ENCODE results near the gene CCDC102B. TPM values are rescaled to one million over a fixed set of nuclear protein-coding genes. Genes with fewer than 3 reads are reported as not detected.
"Not testable (repeated sequence)": the region's sequence is repeated elsewhere in the genome, so short reads cannot be mapped to it uniquely, and the experiment has no call there.

CCDC102B gene
- polyA plus RNA-seq, 3 donors from 2014 or later = 2.8 to 7.0 (median 6.2) TPM

DNA sequence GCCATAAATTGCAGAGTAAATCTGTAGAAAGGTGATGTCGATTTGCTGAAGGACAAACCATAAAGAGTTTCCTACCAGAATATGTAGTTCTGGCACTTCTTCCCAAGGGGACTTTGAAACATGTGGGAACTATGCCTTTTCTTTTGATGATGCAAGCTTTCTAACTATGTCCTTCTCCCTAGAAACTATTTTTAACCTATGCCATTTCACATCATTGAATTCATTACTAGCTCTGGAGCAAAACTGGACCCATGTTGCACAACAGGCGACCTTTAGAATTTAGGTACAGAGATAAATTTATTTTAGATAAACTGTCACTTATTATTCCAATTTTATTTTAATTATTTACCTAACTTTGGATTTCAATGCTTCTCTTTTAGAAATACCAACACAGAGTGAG lies 186.5 kb downstream of the CCDC102B start:
- DNase-seq = no peak
- H3K27ac Mint-ChIP-seq = no peak overlapping the region
- H3K4me1 Mint-ChIP-seq = no peaks in the 10 kb centered on the region
- H3K4me3 Mint-ChIP-seq = no peak overlapping the region
- H3K36me3 Mint-ChIP-seq = no peaks in the 10 kb centered on the region
- peaks cover 3 to 29% (median 15%) of the 10 kb centered on the region in 6 donors for H3K9me3 Mint-ChIP-seq
- H3K27me3 Mint-ChIP-seq (ENCODE audit: low read depth in 3 of 3) = no peaks in the 10 kb centered on the region

DNA sequence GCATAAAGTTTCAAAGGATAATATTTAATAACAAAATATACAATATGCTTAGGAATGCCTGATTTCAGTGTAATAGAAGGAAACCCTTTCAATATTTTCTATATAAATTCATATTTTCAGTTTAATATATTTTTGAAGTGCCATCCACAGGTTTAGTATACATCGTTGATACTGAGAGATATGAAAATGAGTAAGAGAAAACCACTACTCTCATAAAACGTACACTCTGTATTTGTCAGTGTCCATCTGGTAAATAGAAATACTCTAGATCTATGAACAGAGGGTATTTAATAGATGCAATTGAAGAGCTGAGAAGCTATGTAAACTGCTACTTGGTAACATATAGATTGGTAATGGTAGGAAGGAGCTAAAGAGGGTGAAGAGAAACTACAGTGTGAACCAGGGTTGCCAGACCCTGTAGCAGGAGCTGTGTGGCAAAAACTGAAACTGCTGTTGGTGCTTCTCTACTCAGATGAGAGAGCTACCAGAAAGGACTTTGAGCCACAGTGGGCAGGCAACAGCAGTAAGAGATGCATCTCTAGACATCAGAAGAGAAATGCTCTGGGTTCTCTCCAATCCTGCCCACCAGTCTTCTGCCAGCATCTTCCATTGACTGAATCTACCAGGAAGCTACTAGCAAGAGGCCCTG lies 187.4 kb downstream of the CCDC102B start:
- H3K27me3 Mint-ChIP-seq (ENCODE audit: low read depth in 3 of 3) = no peaks in the 10 kb centered on the region
- no peaks in the 10 kb centered on the region for H3K4me1 Mint-ChIP-seq
- DNase-seq = no peak
- no peak overlapping the region for H3K27ac Mint-ChIP-seq
- H3K4me3 Mint-ChIP-seq = no peak overlapping the region
- H3K36me3 Mint-ChIP-seq = no peaks in the 10 kb centered on the region
- peaks cover 3 to 29% (median 19%) of the 10 kb centered on the region in 6 donors for H3K9me3 Mint-ChIP-seq

DNA sequence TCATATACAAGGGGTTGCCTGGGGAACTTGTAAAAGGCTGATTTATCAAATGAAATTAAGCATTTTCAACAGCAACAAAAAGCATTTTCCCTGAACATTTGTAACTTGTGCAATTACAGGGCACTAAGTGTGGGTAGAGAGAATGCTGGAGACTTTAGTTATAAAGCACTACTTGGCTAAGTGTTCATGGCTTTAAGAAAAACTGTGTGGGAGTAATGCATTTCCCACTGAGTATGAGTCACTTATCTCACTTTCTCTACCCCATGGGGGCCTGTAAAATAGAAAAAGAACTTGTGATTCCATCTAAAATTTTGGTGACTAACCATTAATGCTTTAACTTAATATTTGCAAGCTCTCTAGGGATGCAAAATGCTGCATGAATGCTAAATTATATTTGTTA lies 193.4 kb downstream of the CCDC102B start:
- Mint-ChIP-seq H3K36me3 (no peaks in the 10 kb centered on the region), H3K27me3 (ENCODE audit: low read depth in 3 of 3) (peaks cover 0 to 2% (median 2%) of the 10 kb centered on the region in 3 donors), H3K9me3 (peaks cover 7 to 36% (median 17%) of the 10 kb centered on the region in 6 donors), H3K27ac (no peak overlapping the region), H3K4me1 (no peaks in the 10 kb centered on the region), H3K4me3 (no peak overlapping the region)
- no peak for DNase-seq

DNA sequence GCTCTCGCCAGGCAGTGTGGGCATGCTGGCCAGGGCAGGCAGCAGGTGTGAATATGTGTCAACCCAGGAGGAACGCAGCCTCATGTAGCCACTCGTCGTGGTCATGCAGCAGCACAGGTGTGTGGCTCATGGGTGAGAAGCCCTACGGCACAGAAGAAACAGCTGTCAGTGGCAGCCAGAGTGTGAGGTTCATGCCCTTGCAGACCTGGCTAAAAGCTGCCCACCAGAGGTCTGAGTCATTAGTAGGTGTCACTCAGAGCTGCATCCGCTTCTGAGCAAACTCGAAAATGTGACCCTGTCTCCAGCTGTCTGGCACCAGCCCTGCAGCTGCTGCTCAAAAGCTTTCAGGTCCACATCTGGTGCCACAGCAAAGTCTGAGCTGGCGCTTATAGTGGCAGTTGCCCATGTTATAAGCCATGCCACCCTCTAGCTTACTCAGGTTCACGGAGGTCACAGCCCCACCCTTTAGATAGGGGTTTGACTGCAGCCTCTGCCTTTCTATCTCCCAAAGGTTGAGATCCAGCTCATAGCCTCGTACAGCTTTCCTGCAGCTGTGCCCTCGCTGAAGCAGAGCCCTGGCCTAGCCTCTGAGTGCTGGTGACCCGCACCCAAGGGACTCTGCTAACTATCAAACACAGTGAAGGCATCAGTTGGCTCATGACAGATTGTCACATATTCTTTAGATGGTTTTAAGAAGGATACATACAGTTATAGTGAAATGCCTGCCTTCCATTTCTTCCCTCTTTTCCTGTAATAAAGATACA lies 195.0 kb downstream of the CCDC102B start:
- peaks cover 0 to 2% (median 2%) of the 10 kb centered on the region in 3 donors for H3K27me3 Mint-ChIP-seq (ENCODE audit: low read depth in 3 of 3)
- H3K27ac Mint-ChIP-seq = no peak overlapping the region
- H3K9me3 Mint-ChIP-seq = peaks cover 4 to 33% (median 17%) of the 10 kb centered on the region in 6 donors
- no peak for DNase-seq
- no peaks in the 10 kb centered on the region for H3K36me3 Mint-ChIP-seq
- H3K4me1 Mint-ChIP-seq = no peaks in the 10 kb centered on the region
- no peak overlapping the region for H3K4me3 Mint-ChIP-seq

DNA sequence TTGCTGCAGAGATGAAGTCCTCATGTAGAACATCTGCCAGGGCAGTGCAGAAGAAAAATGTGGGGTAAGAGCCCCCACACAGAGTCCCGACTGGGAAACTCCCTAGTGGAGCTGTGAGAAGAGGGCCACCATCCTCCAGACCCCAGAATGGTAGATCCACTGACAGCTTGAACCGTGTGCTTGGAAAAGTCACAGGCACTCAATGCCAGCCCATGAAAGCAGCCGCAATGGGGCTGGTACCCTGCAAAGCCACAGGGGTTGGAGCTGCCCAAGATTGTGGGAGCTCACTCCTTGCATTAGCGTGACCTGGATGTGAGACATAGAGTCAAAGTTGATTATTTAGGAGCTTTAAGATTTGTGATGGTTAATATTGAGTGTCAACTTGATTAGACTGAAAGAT lies 197.8 kb downstream of the CCDC102B start:
- DNase-seq = no peak
- H3K4me3 Mint-ChIP-seq = no peak overlapping the region
- peaks cover 0 to 2% (median 2%) of the 10 kb centered on the region in 3 donors for H3K27me3 Mint-ChIP-seq (ENCODE audit: low read depth in 3 of 3)
- no peaks in the 10 kb centered on the region for H3K4me1 Mint-ChIP-seq
- no peaks in the 10 kb centered on the region for H3K36me3 Mint-ChIP-seq
- no peak overlapping the region for H3K27ac Mint-ChIP-seq
- peaks cover 0 to 28% (median 9%) of the 10 kb centered on the region in 6 donors for H3K9me3 Mint-ChIP-seq

DNA sequence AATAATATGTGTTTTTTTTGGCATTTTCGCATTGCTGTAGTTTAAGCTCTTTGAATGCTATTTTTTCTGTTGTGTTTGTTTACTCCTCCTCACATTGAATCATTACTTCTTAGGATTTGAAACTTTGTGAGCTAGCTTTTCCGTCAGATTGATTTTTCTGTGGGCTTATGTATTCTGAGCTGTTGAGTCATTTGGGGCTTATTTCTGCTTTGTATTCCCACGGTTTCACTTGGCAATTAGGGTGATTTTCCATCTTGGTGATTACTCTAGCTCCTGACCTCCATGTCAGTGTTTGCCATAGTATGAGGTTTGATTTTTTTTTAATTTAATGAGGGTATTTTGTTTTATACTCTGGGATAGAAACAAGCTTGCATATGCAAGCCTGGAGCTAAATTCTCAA lies 200.0 kb downstream of the CCDC102B start:
- H3K27ac Mint-ChIP-seq = no peak overlapping the region
- no peaks in the 10 kb centered on the region for H3K4me1 Mint-ChIP-seq
- DNase-seq = no peak
- peaks cover 0 to 2% (median 1%) of the 10 kb centered on the region in 3 donors for H3K27me3 Mint-ChIP-seq (ENCODE audit: low read depth in 3 of 3)
- no peaks in the 10 kb centered on the region for H3K36me3 Mint-ChIP-seq
- H3K9me3 Mint-ChIP-seq = peaks cover 0 to 25% (median 10%) of the 10 kb centered on the region in 6 donors
- no peak overlapping the region for H3K4me3 Mint-ChIP-seq

DNA sequence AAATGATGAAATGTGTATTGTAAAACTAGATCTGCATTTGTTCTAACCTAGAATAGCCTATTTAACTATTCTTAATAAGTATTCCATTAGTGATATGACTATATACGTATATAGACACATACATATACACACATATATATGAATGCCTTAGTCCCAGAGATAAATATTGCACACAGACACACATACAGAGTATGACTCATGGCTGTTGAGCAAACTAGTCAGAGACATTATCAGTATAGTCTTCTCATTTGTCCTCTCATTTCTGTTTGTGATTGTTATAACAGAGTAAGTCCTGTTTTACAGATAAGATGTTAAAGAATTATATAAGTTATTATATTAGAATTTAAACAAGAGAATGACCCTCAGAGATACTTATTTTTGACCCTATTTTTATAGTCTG lies 202.5 kb downstream of the CCDC102B start:
- H3K27ac Mint-ChIP-seq = no peak overlapping the region
- peaks cover 0 to 3% (median 2%) of the 10 kb centered on the region in 3 donors for H3K27me3 Mint-ChIP-seq (ENCODE audit: low read depth in 3 of 3)
- no peaks in the 10 kb centered on the region for H3K36me3 Mint-ChIP-seq
- no peak for DNase-seq
- H3K9me3 Mint-ChIP-seq = peaks cover 0 to 20% (median 4%) of the 10 kb centered on the region in 6 donors
- no peaks in the 10 kb centered on the region for H3K4me1 Mint-ChIP-seq
- no peak overlapping the region for H3K4me3 Mint-ChIP-seq

DNA sequence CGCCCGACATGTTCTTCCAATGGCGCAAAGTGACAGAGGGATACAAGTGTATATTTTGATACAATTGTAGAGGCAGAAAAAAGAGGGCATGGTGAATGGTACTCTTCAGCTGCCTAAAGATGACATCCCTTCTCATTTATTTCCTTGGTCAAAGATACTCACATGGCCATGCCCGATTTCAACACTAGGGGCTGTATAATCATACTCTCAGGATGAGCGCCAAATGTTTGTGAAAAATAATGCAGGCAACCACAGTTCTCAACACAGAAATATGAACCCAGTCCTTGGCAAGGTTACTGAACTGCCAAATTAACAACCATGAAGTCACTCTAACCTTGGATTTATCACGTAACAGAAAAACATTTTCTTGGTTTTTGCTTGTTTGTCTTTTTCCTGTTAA lies 204.4 kb downstream of the CCDC102B start:
- no peak overlapping the region for H3K4me3 Mint-ChIP-seq
- H3K36me3 Mint-ChIP-seq = no peaks in the 10 kb centered on the region
- H3K27ac Mint-ChIP-seq = no peak overlapping the region
- peaks cover 0 to 9% (median 2%) of the 10 kb centered on the region in 6 donors for H3K9me3 Mint-ChIP-seq
- H3K4me1 Mint-ChIP-seq = no peaks in the 10 kb centered on the region
- no peak for DNase-seq
- H3K27me3 Mint-ChIP-seq (ENCODE audit: low read depth in 3 of 3) = peaks cover 0 to 3% (median 0%) of the 10 kb centered on the region in 3 donors

DNA sequence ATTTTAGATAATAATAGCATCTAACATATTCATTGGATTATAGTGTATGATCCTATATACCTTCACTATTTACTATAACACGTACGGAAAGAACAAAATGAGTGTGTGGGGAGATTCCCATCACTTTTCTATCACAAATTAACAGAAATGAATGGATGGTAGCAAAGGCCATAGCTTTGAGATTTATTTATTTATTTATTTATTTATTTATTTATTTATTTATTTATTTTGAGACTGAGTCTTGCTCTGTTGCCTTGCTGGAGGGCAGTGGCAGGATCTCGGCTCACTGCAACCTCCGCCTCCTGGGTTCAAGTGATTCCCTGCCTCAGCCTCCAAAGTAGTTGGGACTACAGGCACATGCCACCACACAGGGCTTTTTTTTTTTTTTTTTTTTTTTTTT lies 208.3 kb downstream of the CCDC102B start:
- not testable (repeated sequence) for H3K4me1 Mint-ChIP-seq; H3K36me3 Mint-ChIP-seq; H3K9me3 Mint-ChIP-seq; DNase-seq; H3K27me3 Mint-ChIP-seq (ENCODE audit: low read depth in 3 of 3); H3K4me3 Mint-ChIP-seq; H3K27ac Mint-ChIP-seq

DNA sequence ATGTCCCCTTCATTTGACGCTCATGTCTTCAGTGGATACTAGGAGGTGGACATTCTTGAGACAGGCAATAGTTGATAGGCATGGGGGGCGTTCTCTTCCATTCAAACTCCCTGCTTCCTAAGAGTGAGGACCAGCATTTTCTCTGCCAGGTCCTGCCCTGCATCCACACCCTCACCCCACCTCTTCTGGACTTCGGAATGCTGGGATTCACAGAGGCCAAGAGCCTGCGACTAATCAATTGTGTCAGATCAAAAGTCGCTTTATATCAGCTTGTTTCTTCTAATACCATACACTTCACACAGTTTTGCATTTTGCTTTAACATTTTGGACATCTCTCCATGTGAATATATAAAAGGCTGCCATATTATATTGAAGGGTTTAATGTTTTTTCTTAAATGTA lies 210.7 kb downstream of the CCDC102B start:
- DNase-seq = no peak
- Mint-ChIP-seq H3K27ac (no peak overlapping the region), H3K9me3 (peaks cover 0 to 4% (median 0%) of the 10 kb centered on the region in 6 donors), H3K36me3 (no peaks in the 10 kb centered on the region), H3K4me1 (no peaks in the 10 kb centered on the region), H3K27me3 (ENCODE audit: low read depth in 3 of 3) (no peaks in the 10 kb centered on the region), H3K4me3 (no peak overlapping the region)

DNA sequence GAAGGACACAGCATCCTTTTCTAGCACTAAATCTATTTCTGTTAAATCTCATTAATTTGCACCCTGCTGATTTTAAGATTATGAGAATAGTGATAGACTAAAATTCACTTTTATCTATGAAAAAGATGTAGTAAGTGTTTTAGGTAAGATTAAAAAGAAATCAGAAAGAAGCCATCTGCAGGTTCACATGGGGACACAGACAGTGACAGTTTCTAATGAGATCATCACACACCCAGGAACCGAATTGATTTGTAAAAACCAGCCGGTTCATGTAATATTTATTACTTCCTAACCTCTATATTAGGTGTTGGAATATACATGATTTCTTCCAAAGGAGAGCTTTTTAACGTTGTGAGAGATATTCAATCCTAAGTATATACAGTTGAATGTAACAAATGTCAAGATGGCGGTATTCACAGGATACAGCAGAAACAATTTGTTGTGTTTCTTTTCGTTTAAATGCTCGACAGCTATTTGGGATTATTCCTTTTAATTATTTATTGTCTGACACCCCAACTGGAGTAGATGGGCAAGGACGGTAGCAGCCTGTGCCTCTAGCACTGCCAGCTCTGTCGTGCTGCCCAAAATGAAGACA lies 223.4 kb downstream of the CCDC102B start:
- no peak overlapping the region for H3K27ac Mint-ChIP-seq
- H3K36me3 Mint-ChIP-seq = no peaks in the 10 kb centered on the region
- peaks cover 0 to 2% (median 0%) of the 10 kb centered on the region in 3 donors for H3K27me3 Mint-ChIP-seq (ENCODE audit: low read depth in 3 of 3)
- DNase-seq = no peak
- H3K4me3 Mint-ChIP-seq = no peak overlapping the region
- no peaks in the 10 kb centered on the region for H3K4me1 Mint-ChIP-seq
- peaks cover 0 to 5% (median 4%) of the 10 kb centered on the region in 6 donors for H3K9me3 Mint-ChIP-seq

DNA sequence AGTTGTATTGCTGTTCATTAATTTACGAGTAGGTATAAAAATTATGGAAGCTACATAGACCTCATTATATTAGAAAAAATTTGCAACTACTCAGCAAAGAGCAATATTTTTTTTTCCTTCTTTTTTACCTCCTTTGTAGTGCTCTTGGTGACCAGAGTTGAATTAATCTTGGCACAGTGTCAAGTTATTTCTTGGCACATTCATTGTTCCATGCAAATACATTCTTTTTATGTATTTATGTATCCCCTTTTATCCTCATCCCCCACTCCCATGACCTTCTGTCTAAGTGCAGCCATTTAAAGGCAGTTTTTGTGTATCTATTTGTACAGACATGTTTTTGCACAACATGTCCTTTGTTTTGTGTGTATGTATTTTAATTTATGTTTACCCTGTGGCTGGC lies 224.5 kb downstream of the CCDC102B start:
- Mint-ChIP-seq H3K9me3 (peaks cover 0 to 5% (median 4%) of the 10 kb centered on the region in 6 donors), H3K27me3 (ENCODE audit: low read depth in 3 of 3) (peaks cover 0 to 2% (median 0%) of the 10 kb centered on the region in 3 donors), H3K27ac (no peak overlapping the region), H3K36me3 (no peaks in the 10 kb centered on the region), H3K4me3 (no peak overlapping the region), H3K4me1 (no peaks in the 10 kb centered on the region)
- DNase-seq = no peak

DNA sequence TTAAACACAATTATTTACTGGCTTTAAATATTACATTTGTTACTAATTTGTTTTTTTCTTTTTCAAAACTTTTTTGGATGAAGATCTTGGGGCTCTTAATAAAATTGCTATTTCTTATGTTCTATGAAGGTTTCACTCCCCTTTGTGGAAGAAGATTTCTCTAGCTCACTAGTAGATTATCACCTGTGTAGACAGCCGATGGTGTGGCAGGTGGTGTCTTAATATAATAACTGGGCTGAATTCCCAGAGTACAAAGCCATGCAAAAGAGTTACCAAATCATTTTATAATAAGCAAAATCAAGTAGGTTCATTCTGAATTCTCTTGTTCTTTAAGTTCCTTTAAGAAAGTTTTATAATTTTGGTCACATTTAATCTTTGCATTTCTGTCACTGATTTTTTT lies 233.7 kb downstream of the CCDC102B start:
- no peak for DNase-seq
- no peaks in the 10 kb centered on the region for H3K27me3 Mint-ChIP-seq (ENCODE audit: low read depth in 3 of 3)
- peaks cover 0 to 2% (median 0%) of the 10 kb centered on the region in 6 donors for H3K9me3 Mint-ChIP-seq
- no peaks in the 10 kb centered on the region for H3K36me3 Mint-ChIP-seq
- no peaks in the 10 kb centered on the region for H3K4me1 Mint-ChIP-seq
- no peak overlapping the region for H3K4me3 Mint-ChIP-seq
- H3K27ac Mint-ChIP-seq = no peak overlapping the region

DNA sequence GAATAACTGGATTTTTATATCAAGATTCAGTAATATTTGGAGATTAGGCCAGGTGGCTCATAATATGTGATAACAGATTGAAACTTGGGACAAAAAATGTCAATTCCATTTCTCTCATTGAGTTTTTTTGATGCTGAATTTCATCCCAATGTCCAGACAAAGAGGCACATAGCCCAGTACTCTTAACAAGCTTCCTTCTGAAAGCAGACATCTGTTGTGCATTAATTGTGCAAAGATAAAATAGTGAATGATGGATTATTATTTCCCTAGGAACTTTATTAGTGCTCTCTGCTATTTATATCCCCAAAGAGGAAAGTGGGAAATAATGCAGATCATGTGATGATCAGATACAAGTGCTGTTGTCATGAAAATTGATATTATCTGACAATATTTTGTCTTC lies 234.1 kb downstream of the CCDC102B start:
- Mint-ChIP-seq H3K4me3 (no peak overlapping the region), H3K27ac (no peak overlapping the region), H3K4me1 (no peaks in the 10 kb centered on the region), H3K9me3 (peaks cover 0 to 2% (median 0%) of the 10 kb centered on the region in 6 donors), H3K27me3 (ENCODE audit: low read depth in 3 of 3) (no peaks in the 10 kb centered on the region), H3K36me3 (no peaks in the 10 kb centered on the region)
- DNase-seq = no peak
